ENCODE measurements around the gene TRPM6.

Gene TRPM6

GRCh38 chr9:74800226-74800625 is 87.5 kb downstream of the TRPM6 start:
- Histone ChIP-seq H2BK5ac (ENCODE audit: low read depth, low read length, poor library complexity, severe bottlenecking) (no peak overlapping the region), H3K36me3 (ENCODE audit: control insufficient read depth in 1 of 2, insufficient read depth in 2 of 2, low read depth in 1 of 2, low read length in 2 of 2) (no peaks in the 10 kb centered on the region), H2BK120ac (ENCODE audit: low read depth, low read length) (no peak overlapping the region), H2AK5ac (ENCODE audit: low read length, severe bottlenecking) (no peak overlapping the region), H3K23ac (ENCODE audit: low read length in 2 of 2) (no peak overlapping the region), H2AFZ (ENCODE audit: low read depth, low read length) (no peak overlapping the region), H4K8ac (ENCODE audit: low read length) (no peak overlapping the region), H3K4me1 (ENCODE audit: control insufficient read depth, insufficient read depth, low read depth, low read length) (no peaks in the 10 kb centered on the region), H3K4me3 (ENCODE audit: insufficient read depth in 1 of 2, low read depth in 1 of 2, low read length in 2 of 2) (no peak overlapping the region), H3K14ac (ENCODE audit: low read length in 2 of 2) (no peak overlapping the region), H3K27ac (ENCODE audit: low read length, poor library complexity, severe bottlenecking) (no peak overlapping the region), H3K18ac (ENCODE audit: low read depth in 1 of 2, low read length in 2 of 2) (no peak overlapping the region), H2BK12ac (ENCODE audit: low read length in 2 of 2) (no peak overlapping the region), H3K9ac (ENCODE audit: low read length) (no peak overlapping the region), H3K79me1 (replicated peaks; ENCODE audit: low read length, poor library complexity, severe bottlenecking) (no peaks in the 10 kb centered on the region), H3K4ac (ENCODE audit: low read depth in 1 of 2, low read length in 2 of 2) (no peak overlapping the region), H3K27me3 (ENCODE audit: control insufficient read depth in 1 of 2, insufficient read depth in 1 of 2, low read length in 2 of 2) (peaks cover 0 to 3% of the 10 kb centered on the region in 2 experiments), H2BK15ac (ENCODE audit: low read depth, poor library complexity, severe bottlenecking) (no peak overlapping the region), H4K91ac (ENCODE audit: low read length) (no peak overlapping the region), H3K9me3 (ENCODE audit: control insufficient read depth, low read length) (no peaks in the 10 kb centered on the region), H3K4me2 (ENCODE audit: low read length, poor library complexity, severe bottlenecking) (no peak overlapping the region)
- DNase-seq: no peak
- 85% methylated on average over 7 of the region's 7 CpGs for WGBS

- Histone ChIP-seq H3K4ac (ENCODE audit: low read depth in 1 of 2, low read length in 2 of 2) (no peak overlapping the region), H3K27me3 (ENCODE audit: control insufficient read depth in 1 of 2, insufficient read depth in 1 of 2, low read length in 2 of 2) (peaks cover 0 to 11% of the 10 kb centered on the region in 2 experiments), H3K18ac (ENCODE audit: low read depth in 1 of 2, low read length in 2 of 2) (no peak overlapping the region), H2BK5ac (ENCODE audit: low read depth, low read length, poor library complexity, severe bottlenecking) (no peak overlapping the region), H3K4me2 (ENCODE audit: low read length, poor library complexity, severe bottlenecking) (no peak overlapping the region), H4K8ac (ENCODE audit: low read length) (no peak overlapping the region), H2BK12ac (ENCODE audit: low read length in 2 of 2) (no peak overlapping the region), H3K36me3 (ENCODE audit: control insufficient read depth in 1 of 2, insufficient read depth in 2 of 2, low read depth in 1 of 2, low read length in 2 of 2) (no peaks in the 10 kb centered on the region), H3K4me3 (ENCODE audit: insufficient read depth in 1 of 2, low read depth in 1 of 2, low read length in 2 of 2) (no peak overlapping the region), H2AK5ac (ENCODE audit: low read length, severe bottlenecking) (no peak overlapping the region), H3K27ac (ENCODE audit: low read length, poor library complexity, severe bottlenecking) (no peak overlapping the region), H3K14ac (ENCODE audit: low read length in 2 of 2) (no peak overlapping the region), H3K23ac (ENCODE audit: low read length in 2 of 2) (no peak overlapping the region), H4K91ac (ENCODE audit: low read length) (no peak overlapping the region), H3K4me1 (ENCODE audit: control insufficient read depth, insufficient read depth, low read depth, low read length) (no peaks in the 10 kb centered on the region), H3K79me1 (replicated peaks; ENCODE audit: low read length, poor library complexity, severe bottlenecking) (no peaks in the 10 kb centered on the region), H3K9ac (ENCODE audit: low read length) (no peak overlapping the region), H2BK120ac (ENCODE audit: low read depth, low read length) (no peak overlapping the region), H3K9me3 (ENCODE audit: control insufficient read depth, low read length) (no peaks in the 10 kb centered on the region), H2AFZ (ENCODE audit: low read depth, low read length) (no peak overlapping the region), H2BK15ac (ENCODE audit: low read depth, poor library complexity, severe bottlenecking) (no peak overlapping the region)
- no peak for DNase-seq
- 70% methylated on average over 1 of the region's 1 CpG for WGBS
Measured at GRCh38 chr9:74795803-74796202, 91.9 kb downstream of the TRPM6 start.

GRCh38 chr9:74795081-74795480 is 92.6 kb downstream of the TRPM6 start:
- H3K18ac ChIP-seq (ENCODE audit: low read depth in 1 of 2, low read length in 2 of 2): no peak overlapping the region
- H3K14ac ChIP-seq (ENCODE audit: low read length in 2 of 2): no peak overlapping the region
- H4K8ac ChIP-seq (ENCODE audit: low read length): no peak overlapping the region
- H3K9me3 ChIP-seq (ENCODE audit: control insufficient read depth, low read length): no peaks in the 10 kb centered on the region
- no peak for DNase-seq
- WGBS: 87% methylated on average over 4 of the region's 4 CpGs
- H3K4me3 ChIP-seq (ENCODE audit: insufficient read depth in 1 of 2, low read depth in 1 of 2, low read length in 2 of 2): no peak overlapping the region
- H3K4me2 ChIP-seq (ENCODE audit: low read length, poor library complexity, severe bottlenecking): no peak overlapping the region
- H3K23ac ChIP-seq (ENCODE audit: low read length in 2 of 2): no peak overlapping the region
- no peaks in the 10 kb centered on the region for H3K79me1 ChIP-seq (replicated peaks; ENCODE audit: low read length, poor library complexity, severe bottlenecking)
- no peak overlapping the region for H2AK5ac ChIP-seq (ENCODE audit: low read length, severe bottlenecking)
- H3K27ac ChIP-seq (ENCODE audit: low read length, poor library complexity, severe bottlenecking): no peak overlapping the region
- H2AFZ ChIP-seq (ENCODE audit: low read depth, low read length): no peak overlapping the region
- H2BK5ac ChIP-seq (ENCODE audit: low read depth, low read length, poor library complexity, severe bottlenecking): no peak overlapping the region
- no peak overlapping the region for H3K9ac ChIP-seq (ENCODE audit: low read length)
- H3K4ac ChIP-seq (ENCODE audit: low read depth in 1 of 2, low read length in 2 of 2): no peak overlapping the region
- H2BK120ac ChIP-seq (ENCODE audit: low read depth, low read length): no peak overlapping the region
- H3K36me3 ChIP-seq (ENCODE audit: control insufficient read depth in 1 of 2, insufficient read depth in 2 of 2, low read depth in 1 of 2, low read length in 2 of 2): no peaks in the 10 kb centered on the region
- no peaks in the 10 kb centered on the region for H3K4me1 ChIP-seq (ENCODE audit: control insufficient read depth, insufficient read depth, low read depth, low read length)
- H3K27me3 ChIP-seq (ENCODE audit: control insufficient read depth in 1 of 2, insufficient read depth in 1 of 2, low read length in 2 of 2): peaks cover 0 to 13% of the 10 kb centered on the region in 2 experiments
- H2BK12ac ChIP-seq (ENCODE audit: low read length in 2 of 2): no peak overlapping the region
- H4K91ac ChIP-seq (ENCODE audit: low read length): no peak overlapping the region
- no peak overlapping the region for H2BK15ac ChIP-seq (ENCODE audit: low read depth, poor library complexity, severe bottlenecking)

- no peaks in the 10 kb centered on the region for H3K79me1 ChIP-seq (replicated peaks; ENCODE audit: low read length, poor library complexity, severe bottlenecking)
- no peak for DNase-seq
- no peak overlapping the region for H2AK5ac ChIP-seq (ENCODE audit: low read length, severe bottlenecking)
- H2BK120ac ChIP-seq (ENCODE audit: low read depth, low read length): no peak overlapping the region
- peaks cover 0 to 11% of the 10 kb centered on the region in 2 experiments for H3K27me3 ChIP-seq (ENCODE audit: control insufficient read depth in 1 of 2, insufficient read depth in 1 of 2, low read length in 2 of 2)
- no peak overlapping the region for H3K27ac ChIP-seq (ENCODE audit: low read length, poor library complexity, severe bottlenecking)
- H3K23ac ChIP-seq (ENCODE audit: low read length in 2 of 2): no peak overlapping the region
- no peak overlapping the region for H3K14ac ChIP-seq (ENCODE audit: low read length in 2 of 2)
- no peaks in the 10 kb centered on the region for H3K36me3 ChIP-seq (ENCODE audit: control insufficient read depth in 1 of 2, insufficient read depth in 2 of 2, low read depth in 1 of 2, low read length in 2 of 2)
- no peak overlapping the region for H2BK5ac ChIP-seq (ENCODE audit: low read depth, low read length, poor library complexity, severe bottlenecking)
- no peaks in the 10 kb centered on the region for H3K4me1 ChIP-seq (ENCODE audit: control insufficient read depth, insufficient read depth, low read depth, low read length)
- no peak overlapping the region for H4K91ac ChIP-seq (ENCODE audit: low read length)
- H3K9ac ChIP-seq (ENCODE audit: low read length): no peak overlapping the region
- H3K9me3 ChIP-seq (ENCODE audit: control insufficient read depth, low read length): no peaks in the 10 kb centered on the region
- H4K8ac ChIP-seq (ENCODE audit: low read length): no peak overlapping the region
- no peak overlapping the region for H3K4me3 ChIP-seq (ENCODE audit: insufficient read depth in 1 of 2, low read depth in 1 of 2, low read length in 2 of 2)
- WGBS: 86% methylated on average over 5 of the region's 5 CpGs
- H2AFZ ChIP-seq (ENCODE audit: low read depth, low read length): no peak overlapping the region
- H2BK12ac ChIP-seq (ENCODE audit: low read length in 2 of 2): no peak overlapping the region
- no peak overlapping the region for H3K4ac ChIP-seq (ENCODE audit: low read depth in 1 of 2, low read length in 2 of 2)
- H3K18ac ChIP-seq (ENCODE audit: low read depth in 1 of 2, low read length in 2 of 2): no peak overlapping the region
- H3K4me2 ChIP-seq (ENCODE audit: low read length, poor library complexity, severe bottlenecking): no peak overlapping the region
- H2BK15ac ChIP-seq (ENCODE audit: low read depth, poor library complexity, severe bottlenecking): no peak overlapping the region
Measured at GRCh38 chr9:74784506-74784905, 103.2 kb downstream of the TRPM6 start.
